Endodermal cell (in vitro differentiated cells): ENCODE results near the gene MAP7. TPM values are rescaled to one million over a fixed set of nuclear protein-coding genes. Genes with fewer than 3 reads are reported as not detected.

ENCODE experiments used
- DNase-seq: peaks from one replicate; pipeline ENCODE4 v3.0.0-alpha.2; 2017
- H3K27ac ChIP-seq: 2 replicates; pipeline ENCODE4 v1.5.1; 2013; ENCODE audit warnings: mild to moderate bottlenecking, low read depth, low read length, moderate library complexity
- H3K27me3 ChIP-seq: 2 replicates; pipeline ENCODE4 v1.6.1; 2013; ENCODE audit warnings: mild to moderate bottlenecking, low read length, moderate library complexity; ENCODE audit not compliant: insufficient read depth, control insufficient read depth, poor library complexity, severe bottlenecking
- H3K36me3 ChIP-seq: 2 replicates; pipeline ENCODE4 v1.7.0; 2013; ENCODE audit warnings: mild to moderate bottlenecking, low read length, moderate library complexity; ENCODE audit not compliant: control insufficient read depth, insufficient read depth
- H3K4me1 ChIP-seq: one replicate; pipeline ENCODE4 v1.7.0; 2013; ENCODE audit warnings: low read length; ENCODE audit not compliant: control insufficient read depth, insufficient read depth
- H3K4me3 ChIP-seq: 2 replicates; pipeline ENCODE4 v1.5.1; 2013; ENCODE audit warnings: mild to moderate bottlenecking, low read length, moderate library complexity
- H3K9ac ChIP-seq: 2 replicates; pipeline ENCODE4 v1.6.1; 2013; ENCODE audit warnings: mild to moderate bottlenecking, low read length, moderate library complexity; ENCODE audit not compliant: poor library complexity, severe bottlenecking; ENCODE audit errors: extremely low read depth
- H3K9me3 ChIP-seq: 2 replicates; pipeline ENCODE4 v1.6.1; 2013; ENCODE audit warnings: mild to moderate bottlenecking, low read length, moderate library complexity; ENCODE audit not compliant: control insufficient read depth
- H3K27ac Mint-ChIP-seq: 2 replicates; pipeline ENCODE4 v1.8.0; 2020; ENCODE audit warnings: mixed read lengths
- H3K27me3 Mint-ChIP-seq: 2 replicates; pipeline ENCODE4 v1.8.0; 2021; ENCODE audit warnings: mild to moderate bottlenecking, mixed read lengths; ENCODE audit not compliant: insufficient read depth
- H3K36me3 Mint-ChIP-seq: 2 replicates; pipeline ENCODE4 v1.8.0; 2020; ENCODE audit warnings: low read depth, mixed read lengths
- H3K4me1 Mint-ChIP-seq: 2 replicates; pipeline ENCODE4 v1.8.0; 2020; ENCODE audit warnings: mixed read lengths
- H3K4me3 Mint-ChIP-seq: 2 replicates; pipeline ENCODE4 v1.8.0; 2020; ENCODE audit warnings: mild to moderate bottlenecking, moderate library complexity, mixed read lengths
- H3K9me3 Mint-ChIP-seq: 2 replicates; pipeline ENCODE4 v1.8.0; 2020; ENCODE audit warnings: mild to moderate bottlenecking, mixed read lengths
- CTCF ChIP-seq: fragments of 200-600 bp; sonication (generic); conservative IDR thresholded peaks from 2 replicates; pipeline ENCODE4 v1.5.0; 2021; ENCODE audit warnings: antibody characterized with exemption, mild to moderate bottlenecking
- WGBS, 2 experiments: methylation state at CpG; one replicate each; pipeline versions ENCODE4 v1.1.5 to v1.1.7; 2013; ENCODE audit warnings: missing lambda C conversion rate in 2 of 2, mixed read lengths in 1 of 2; ENCODE audit not compliant: insufficient coverage in 1 of 2, insufficient read length in 1 of 2; 5-methylcytosine and 5-hydroxymethylcytosine counted together
- total RNA-seq, 2 donors: library from RNA; stranded (reverse); fragmentation: NEBNext Ultra II Directional in 1 of 2; extraction: Animal tissue kit (Norgen Biotek cat#: 25700) in 1 of 2; gene quantifications; 2 replicates in 1 of 2; 3 replicates in 1 of 2; pipeline ENCODE4 v1.2.1, GENCODE V29; 2021

Gene MAP7
- total RNA-seq, 2 donors from 2014 or later = 42.4 to 48.7 TPM

- 90 to 95% methylated on average over 4 of the region's 5 CpGs for WGBS, 2 experiments
- H3K36me3 Mint-ChIP-seq = no peaks in the 10 kb centered on the region
- TF ChIP-seq CTCF = no peak
- Histone ChIP-seq H3K9ac (no peak overlapping the region), H3K4me3 (no peak overlapping the region), H3K9me3 (no peaks in the 10 kb centered on the region), H3K27me3 (no peaks in the 10 kb centered on the region), H3K27ac (no peak overlapping the region), H3K4me1 (peaks cover 8% of the 10 kb centered on the region), H3K36me3 (no peaks in the 10 kb centered on the region)
- H3K27me3 Mint-ChIP-seq = no peaks in the 10 kb centered on the region
- no peaks in the 10 kb centered on the region for H3K9me3 Mint-ChIP-seq
- DNase-seq = no peak
- H3K4me3 Mint-ChIP-seq = no peak overlapping the region
- H3K27ac Mint-ChIP-seq = no peak overlapping the region
- peaks cover 12% of the 10 kb centered on the region for H3K4me1 Mint-ChIP-seq
Measured at GRCh38 chr6:136470044-136470443, 80.2 kb downstream of the MAP7 start.

DNA sequence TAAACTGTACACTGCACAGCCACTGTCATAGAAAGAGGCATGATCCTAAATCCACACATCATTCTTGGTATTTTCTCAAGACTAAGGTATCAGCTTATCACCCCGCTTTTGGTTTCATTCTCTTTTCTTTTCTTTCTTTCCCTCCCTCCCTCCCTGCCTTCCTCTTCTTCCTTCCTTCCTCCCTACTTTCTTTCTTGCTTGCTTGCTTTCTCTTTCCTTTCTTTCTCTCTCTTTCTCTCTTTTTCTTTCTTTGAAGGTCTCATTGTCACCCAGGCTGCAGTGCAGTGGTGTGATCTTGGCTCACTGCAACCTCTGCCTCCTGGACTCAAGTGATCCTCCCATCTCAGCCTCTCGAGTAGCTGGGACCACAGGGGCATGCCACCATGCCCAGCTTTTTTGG, 81.1 kb downstream of the MAP7 start:
- TF ChIP-seq CTCF = no peak
- Histone ChIP-seq H3K4me1 (peaks cover 8% of the 10 kb centered on the region), H3K4me3 (no peak overlapping the region), H3K27ac (no peak overlapping the region), H3K9me3 (no peaks in the 10 kb centered on the region), H3K27me3 (no peaks in the 10 kb centered on the region), H3K36me3 (no peaks in the 10 kb centered on the region), H3K9ac (no peak overlapping the region)
- DNase-seq = no peak
- Mint-ChIP-seq H3K4me3 (no peak overlapping the region), H3K9me3 (no peaks in the 10 kb centered on the region), H3K36me3 (no peaks in the 10 kb centered on the region), H3K27ac (no peak overlapping the region), H3K4me1 (peaks cover 12% of the 10 kb centered on the region), H3K27me3 (no peaks in the 10 kb centered on the region)
- WGBS, 2 experiments = 75 to 84% methylated on average over 1 to 2 of the region's 2 CpGs

GRCh38 chr6:136468711-136469110, 81.5 kb downstream of the MAP7 start:
- H3K36me3 Mint-ChIP-seq = no peaks in the 10 kb centered on the region
- DNase-seq = no peak
- Histone ChIP-seq H3K27ac (no peak overlapping the region), H3K27me3 (no peaks in the 10 kb centered on the region), H3K9ac (no peak overlapping the region), H3K9me3 (no peaks in the 10 kb centered on the region), H3K4me3 (no peak overlapping the region), H3K36me3 (no peaks in the 10 kb centered on the region), H3K4me1 (peaks cover 8% of the 10 kb centered on the region)
- peaks cover 12% of the 10 kb centered on the region for H3K4me1 Mint-ChIP-seq
- no peaks in the 10 kb centered on the region for H3K27me3 Mint-ChIP-seq
- no peak overlapping the region for H3K27ac Mint-ChIP-seq
- TF ChIP-seq CTCF = no peak
- WGBS, 2 experiments = 91 to 100% methylated on average over 1 to 3 of the region's 3 CpGs
- no peaks in the 10 kb centered on the region for H3K9me3 Mint-ChIP-seq
- H3K4me3 Mint-ChIP-seq = no peak overlapping the region
